G401 (cell line): ENCODE measurements around the gene DUSP6. TPM values are rescaled to one million over a fixed set of nuclear protein-coding genes. Genes with fewer than 3 reads are reported as not detected.
A peak's percentile ranks its signal among the peaks of the same experiment; 100 is the strongest.

ENCODE experiments used
- DNase-seq: peaks from one replicate; pipeline ENCODE4 v3.0.0-alpha.2; 2015; ENCODE audit warnings: low spot score
- in situ Hi-C: cut with HindIII; loops from 2 replicates; pipeline ENCODE4 v1.10.0; 2016; ENCODE audit warnings: low sequenced_read_pairs, mixed read lengths
- total RNA-seq: library from RNA; depleted of rRNA; stranded (reverse); fragments of >200 nt; shearing (Covaris generic); gene quantifications from 2 replicates; pipeline ENCODE4 v1.2.3, GENCODE V29; 2014; rRNA removed

The DUSP6 gene
- total RNA-seq, 1 experiment from 2014 or later, result 289 TPM

- peak; percentile 62 for DNase-seq
Observed at GRCh38 chr12:89316705-89317139, 35.6 kb downstream of the DUSP6 start.

GRCh38 chr12:89314060-89314761, 38.1 kb downstream of the DUSP6 start:
- in situ Hi-C loops, result no loop called here
- no peak for DNase-seq

More at GRCh38 chr12:89316705-89317139, 35.6 kb downstream of the DUSP6 start:
- in situ Hi-C loops, result no loop called here

- no peak for DNase-seq
- in situ Hi-C loops, result no loop called here
Observed at GRCh38 chr12:89311703-89312293, 40.5 kb downstream of the DUSP6 start.

GRCh38 chr12:89309815-89310214, 42.5 kb downstream of the DUSP6 start:
- in situ Hi-C loops, result no loop called here

GRCh38 chr12:89309440-89309802, 42.9 kb downstream of the DUSP6 start:
- in situ Hi-C loops, result no loop called here
- no peak for DNase-seq

More at GRCh38 chr12:89309815-89310214, 42.5 kb downstream of the DUSP6 start:
- DNase-seq, result no peak

GRCh38 chr12:89307474-89308253, 44.6 kb downstream of the DUSP6 start:
- no peak for DNase-seq
- in situ Hi-C loops, result no loop called here

- no peak for DNase-seq
- in situ Hi-C loops, result no loop called here
Observed at GRCh38 chr12:89306827-89307473, 45.4 kb downstream of the DUSP6 start.

- no peak for DNase-seq
- in situ Hi-C loops, result no loop called here
Observed at GRCh38 chr12:89305373-89305772, 46.9 kb downstream of the DUSP6 start.

GRCh38 chr12:89299931-89300330, 52.4 kb downstream of the DUSP6 start:
- DNase-seq, result no peak
- in situ Hi-C loops, result no loop called here

- no peak for DNase-seq
- in situ Hi-C loops, result no loop called here
Observed at GRCh38 chr12:89299417-89299816, 52.9 kb downstream of the DUSP6 start.

Other genes starting within 250 kb of the DUSP6 start
- 18.1 and 23.3 TPM in 2 replicates for gene GALNT4, start 172.3 kb upstream of the DUSP6 start, total RNA-seq
- gene POC1B, start 173.5 kb upstream of the DUSP6 start, total RNA-seq, result 58.7 and 72.0 TPM in 2 replicates